Activated CD4-positive, alpha-beta T cell treated with anti-CD3 and anti-CD28 coated beads, Interleukin-2, Interleukin-4, amounts not matched to agents 100 ng/mL and 50 ng/mL, durations not matched to agents 16 hours and 8 hours (primary cell): ENCODE results near the gene RPRD1A.
"Not testable (repeated sequence)": the region's sequence is repeated elsewhere in the genome, so short reads cannot be mapped to it uniquely, and the experiment has no call there.

ENCODE experiments used
- DNase-seq: peaks from one replicate; pipeline ENCODE4 v3.0.0-alpha.2; 2020; ENCODE audit warnings: low spot score

Gene RPRD1A, protein sequence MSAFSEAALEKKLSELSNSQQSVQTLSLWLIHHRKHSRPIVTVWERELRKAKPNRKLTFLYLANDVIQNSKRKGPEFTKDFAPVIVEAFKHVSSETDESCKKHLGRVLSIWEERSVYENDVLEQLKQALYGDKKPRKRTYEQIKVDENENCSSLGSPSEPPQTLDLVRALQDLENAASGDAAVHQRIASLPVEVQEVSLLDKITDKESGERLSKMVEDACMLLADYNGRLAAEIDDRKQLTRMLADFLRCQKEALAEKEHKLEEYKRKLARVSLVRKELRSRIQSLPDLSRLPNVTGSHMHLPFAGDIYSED

DNA sequence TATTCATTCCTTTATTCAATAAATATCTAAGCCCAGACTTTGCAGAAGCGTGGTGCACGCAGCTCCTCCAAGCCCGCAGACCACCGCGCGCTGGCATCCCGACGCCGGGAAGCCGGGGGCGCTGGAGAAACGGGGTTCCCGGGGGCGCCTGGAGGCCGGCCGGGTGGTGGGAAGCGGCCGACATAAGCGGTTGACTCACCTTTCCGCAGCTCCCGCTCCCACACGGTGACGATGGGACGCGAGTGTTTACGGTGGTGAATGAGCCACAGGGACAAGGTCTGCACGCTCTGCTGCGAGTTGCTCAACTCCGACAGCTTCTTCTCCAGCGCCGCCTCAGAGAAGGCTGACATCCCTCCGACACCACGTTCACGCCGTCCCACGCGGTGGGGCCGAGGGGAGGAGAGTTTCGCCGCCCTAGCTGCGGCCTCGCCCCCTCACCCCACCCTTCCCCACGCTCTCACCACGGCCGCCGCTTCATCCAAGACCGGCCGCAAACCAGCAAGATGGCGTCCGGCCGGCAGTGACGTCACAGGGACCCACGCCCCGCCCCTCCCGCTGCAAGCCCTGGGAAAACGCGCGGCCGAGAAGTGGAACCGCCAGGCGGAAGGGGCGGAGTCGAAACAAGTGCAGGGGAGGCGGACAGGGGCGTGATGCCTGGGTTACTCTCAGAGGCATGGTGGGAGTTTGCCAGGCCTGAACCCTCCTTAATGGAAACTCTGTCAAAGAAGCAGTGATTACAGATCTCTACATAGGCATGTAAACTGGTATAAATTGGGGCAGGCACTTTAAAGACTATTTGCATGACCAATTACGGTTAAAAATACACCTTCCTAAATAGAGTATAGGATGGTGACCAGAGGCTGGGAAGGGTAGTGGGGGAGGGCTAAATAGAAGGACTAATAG, at the start of gene RPRD1A:
RPRD1A (minus strand) TSS at position 505 of the 903 bp plus-strand sequence; CDS start at position 350, 155 bp downstream.
- peak; percentile 97 for DNase-seq

DNA sequence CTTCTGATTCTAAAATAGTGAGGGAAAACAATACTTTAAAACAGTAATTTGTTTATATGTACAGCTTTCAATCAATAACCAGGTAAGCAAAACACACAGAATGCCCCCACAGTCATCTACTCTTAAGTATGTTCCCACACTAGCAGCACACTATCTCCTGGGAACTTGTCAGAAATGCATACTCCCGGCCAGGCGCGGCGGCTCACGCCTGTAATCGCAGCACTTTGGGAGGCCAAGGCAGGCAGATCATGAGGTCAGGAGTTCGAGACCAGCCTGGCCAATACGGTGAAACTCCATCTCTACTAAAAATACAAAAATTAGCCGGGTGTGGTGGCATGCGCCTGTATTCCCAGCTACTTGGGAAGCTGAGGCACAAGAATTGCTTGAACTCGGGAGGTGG, 49.4 kb upstream of the RPRD1A start:
- not testable (repeated sequence) for DNase-seq

DNA sequence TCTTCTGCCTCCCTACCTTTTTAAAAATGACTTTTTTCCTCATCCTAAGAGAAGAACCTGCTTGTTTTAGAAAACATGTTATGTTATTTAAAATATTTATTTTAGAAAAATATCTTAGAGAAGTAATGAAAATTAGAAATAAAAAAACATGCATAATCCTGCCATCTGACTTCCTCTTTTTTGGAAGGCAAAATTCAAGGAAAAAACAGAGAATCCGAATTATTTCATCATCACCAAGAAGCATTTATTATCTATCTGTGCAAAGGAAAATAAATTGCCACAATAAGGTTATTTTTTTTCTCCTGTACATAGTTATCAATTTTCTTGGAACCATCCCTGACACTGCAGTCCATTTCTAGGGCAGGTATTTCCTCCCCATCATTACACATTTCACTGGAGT, 47.4 kb upstream of the RPRD1A start:
- DNase-seq: no peak

DNA sequence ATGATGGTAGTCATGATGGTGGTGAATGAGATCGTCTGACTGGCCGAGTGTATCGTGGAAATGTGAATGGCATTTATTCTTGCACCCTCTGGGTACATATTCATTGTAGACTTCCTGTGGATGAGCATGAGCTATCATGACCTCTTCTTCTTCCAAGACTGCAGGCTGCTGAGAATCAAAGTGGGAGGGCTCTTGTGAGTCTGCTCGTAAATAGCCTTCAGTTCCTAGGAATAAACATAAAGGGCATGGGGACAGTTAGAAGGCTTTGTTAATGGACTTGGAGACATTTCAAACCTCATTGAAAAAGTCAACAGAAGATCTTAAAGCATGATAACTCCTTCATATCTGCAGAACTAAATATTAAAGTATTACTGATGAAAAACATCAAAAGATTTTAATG, 46.9 kb upstream of the RPRD1A start:
- no peak for DNase-seq

DNA sequence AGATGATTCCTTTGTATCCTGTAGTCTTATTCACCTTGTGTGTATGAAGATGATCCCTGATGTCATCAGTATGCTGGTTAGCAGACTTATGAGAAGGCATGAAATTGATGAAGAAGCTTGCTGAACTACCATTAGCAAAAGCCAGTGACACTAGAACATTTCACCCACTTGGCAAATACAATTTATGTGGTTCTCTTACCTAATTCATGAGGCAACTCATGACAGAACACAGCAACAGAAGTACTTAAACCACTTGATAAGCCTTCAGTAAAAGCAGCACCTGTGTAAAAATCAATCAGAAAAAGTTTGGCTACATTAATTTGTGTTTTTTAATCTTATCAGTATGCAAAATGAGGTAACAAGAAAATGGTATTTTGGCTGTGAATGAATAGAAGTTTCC, 44.9 kb upstream of the RPRD1A start:
- DNase-seq: no peak

DNA sequence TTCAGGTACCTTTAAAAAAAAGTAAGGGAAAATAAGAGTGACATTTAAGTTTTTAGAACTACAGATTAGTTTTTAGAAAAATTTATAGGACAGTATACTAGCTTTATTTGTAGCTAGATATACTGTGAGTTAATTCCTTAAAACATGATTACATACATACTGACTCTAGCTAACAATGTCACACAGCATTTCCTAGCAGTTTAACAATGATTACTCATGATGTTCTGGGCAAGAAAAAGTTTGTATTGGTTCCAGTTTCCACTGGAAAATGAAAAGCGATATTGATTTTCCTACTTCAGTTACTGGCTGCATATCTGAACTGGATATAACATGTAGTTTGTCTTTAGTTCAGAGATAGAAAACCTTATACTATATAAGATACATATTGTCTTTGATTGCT, 42.4 kb upstream of the RPRD1A start:
- DNase-seq: no peak

DNA sequence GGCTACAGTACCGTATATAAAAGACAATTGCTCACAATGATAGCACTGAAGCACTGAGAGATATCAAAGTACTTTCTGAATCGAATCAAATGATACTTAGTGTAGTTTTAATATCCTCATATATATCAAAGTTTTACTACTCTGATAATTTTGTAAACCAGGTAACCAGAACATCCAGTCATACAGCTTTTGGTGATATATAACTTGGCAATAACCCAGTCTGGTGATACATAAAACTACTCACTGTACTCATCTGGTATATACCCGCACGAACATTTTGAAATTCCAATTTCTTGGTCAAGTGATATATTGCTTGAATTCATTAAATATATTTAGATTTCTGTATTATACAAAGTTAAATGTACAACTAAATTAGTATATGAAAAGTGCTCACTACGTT, 41.2 kb upstream of the RPRD1A start:
- DNase-seq: no peak

DNA sequence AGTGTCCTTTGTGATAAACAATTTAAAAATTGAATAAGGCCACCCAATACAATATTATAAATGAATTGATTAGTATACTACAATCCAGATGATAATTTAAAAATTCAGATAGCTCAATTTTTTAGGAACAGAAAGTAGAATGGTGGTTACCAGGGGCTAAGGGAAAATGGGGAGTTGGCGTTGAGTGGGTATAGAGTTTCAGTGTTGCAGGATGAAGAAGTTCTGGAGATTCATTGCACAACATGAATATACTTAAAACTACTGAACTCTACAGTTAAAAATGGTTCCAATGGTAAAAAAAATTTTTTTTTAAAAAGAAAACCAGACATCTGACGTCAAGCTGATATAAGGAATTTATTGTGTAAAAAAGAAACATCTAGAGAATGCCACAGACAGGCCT, 40.8 kb upstream of the RPRD1A start:
- no peak for DNase-seq

DNA sequence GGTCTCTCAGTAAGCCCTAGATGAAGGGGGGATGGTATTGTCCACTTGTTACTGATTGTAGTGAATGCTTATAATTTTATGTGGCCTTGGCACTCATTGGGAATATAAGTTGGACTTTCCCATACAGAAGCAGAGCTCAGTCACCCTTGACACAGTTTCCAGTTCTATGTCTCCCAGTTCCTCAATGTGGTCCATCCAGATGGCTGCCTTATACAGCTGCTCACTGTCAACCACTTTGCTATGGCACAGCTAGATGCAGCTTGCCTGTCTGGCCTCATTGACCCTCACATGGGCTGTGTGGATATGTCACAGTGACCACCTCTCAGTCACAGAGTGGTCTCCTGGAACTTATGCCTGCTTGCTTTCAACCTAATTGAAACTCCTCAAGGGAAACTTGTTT, 40.1 kb upstream of the RPRD1A start:
- no peak for DNase-seq

DNA sequence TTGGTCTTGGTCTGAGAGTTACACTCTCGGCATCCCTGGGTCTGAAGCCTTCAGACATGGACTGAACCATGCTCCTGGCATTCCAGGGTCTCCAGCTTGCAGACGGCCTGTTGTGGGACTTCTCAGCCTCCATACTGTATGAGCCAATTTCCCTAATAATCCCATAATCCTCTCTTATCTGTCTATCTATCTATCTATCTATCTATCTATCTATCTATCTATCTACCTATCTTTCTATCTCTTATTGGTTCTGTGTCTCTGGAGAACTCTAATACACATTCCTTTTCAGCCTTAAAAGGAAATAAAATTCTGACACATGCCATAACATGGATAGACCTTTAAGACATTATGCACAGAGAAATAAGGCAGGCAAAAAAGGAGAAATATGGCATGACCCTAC, 37.4 kb upstream of the RPRD1A start:
- DNase-seq: no peak

DNA sequence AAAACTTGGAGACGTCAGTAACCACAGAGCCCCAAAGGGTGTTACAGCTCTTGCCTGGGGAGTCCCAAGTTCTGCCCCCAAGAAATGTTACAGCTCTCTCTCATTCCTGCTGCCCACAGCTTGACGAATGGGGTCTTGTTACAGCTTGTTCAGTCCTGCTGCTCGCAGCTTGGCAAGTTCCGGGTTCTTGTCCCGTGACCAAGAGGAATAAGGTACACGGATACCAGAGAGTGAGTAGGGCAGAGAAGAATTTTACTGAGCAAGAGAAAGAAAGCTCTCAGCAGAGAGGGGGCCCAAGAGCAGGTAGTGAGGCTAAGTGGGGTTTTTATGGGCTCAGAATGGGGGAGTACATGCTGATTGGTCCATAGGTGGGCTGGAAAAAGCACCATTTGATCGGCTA, 34.6 kb upstream of the RPRD1A start:
- no peak for DNase-seq

DNA sequence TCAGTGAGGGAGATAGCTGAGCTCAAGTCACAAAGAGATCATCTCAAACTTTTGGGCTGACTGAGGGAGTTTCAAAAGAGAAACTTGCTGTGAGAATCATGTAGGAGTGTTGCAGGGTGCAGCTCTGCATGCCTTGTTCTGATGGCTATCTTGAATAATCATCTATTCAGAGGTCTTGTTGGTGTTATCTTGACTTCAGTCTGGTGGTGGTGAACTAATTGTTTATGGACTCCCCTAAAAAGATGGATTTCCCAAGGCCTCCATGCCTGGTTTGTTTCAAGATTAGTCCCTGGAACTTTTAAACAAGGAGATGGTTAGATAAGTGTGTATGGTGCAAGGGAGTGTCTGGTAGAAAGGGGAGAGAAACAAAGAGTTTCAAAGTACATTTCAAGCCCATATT, 32.0 kb upstream of the RPRD1A start:
- no peak for DNase-seq

DNA sequence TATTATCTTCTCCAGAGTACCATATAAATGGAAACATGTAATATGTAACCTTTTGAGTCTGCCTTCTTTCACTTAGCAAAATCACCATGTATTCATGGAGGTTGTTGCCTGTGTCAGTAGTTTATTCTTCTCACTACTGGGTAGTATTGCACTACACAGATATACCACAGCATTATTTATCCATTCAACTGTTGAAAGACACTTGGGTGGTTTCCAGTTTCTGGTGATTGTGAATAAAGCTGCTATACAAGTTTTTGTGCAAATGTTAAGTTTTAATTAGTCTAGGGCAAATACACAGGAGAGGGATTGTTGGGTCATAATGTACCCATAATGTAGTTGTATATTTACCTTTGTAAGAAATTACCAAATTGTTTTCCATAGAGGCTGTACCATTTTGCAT, 29.6 kb upstream of the RPRD1A start:
- no peak for DNase-seq

DNA sequence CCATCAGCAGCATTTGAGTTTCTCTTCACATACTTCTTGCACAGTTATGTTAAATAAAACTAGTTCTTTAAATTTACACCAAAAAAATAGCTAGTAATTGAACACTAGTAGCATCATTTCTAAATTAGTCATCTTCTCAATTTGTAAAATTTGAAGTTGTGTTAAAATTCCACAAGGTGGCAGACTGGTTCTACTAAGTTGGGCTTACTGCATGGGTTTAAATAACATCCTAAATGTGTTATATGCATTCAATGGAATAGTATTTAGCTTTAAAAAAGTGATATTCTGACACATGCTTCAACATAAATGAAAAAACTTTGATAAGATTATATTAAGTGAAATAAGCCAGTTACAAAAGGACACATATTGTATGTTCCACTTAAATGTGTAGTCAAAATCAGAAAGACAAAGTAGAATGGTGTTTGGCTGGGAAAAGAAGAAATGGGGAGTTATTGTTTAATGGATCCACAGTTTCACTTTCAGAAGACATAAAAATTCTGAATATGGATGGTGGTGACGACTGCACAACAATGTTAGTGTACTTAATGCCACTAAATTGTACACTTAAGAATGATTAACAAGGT, 28.7 kb upstream of the RPRD1A start:
- peak; percentile 53 for DNase-seq

DNA sequence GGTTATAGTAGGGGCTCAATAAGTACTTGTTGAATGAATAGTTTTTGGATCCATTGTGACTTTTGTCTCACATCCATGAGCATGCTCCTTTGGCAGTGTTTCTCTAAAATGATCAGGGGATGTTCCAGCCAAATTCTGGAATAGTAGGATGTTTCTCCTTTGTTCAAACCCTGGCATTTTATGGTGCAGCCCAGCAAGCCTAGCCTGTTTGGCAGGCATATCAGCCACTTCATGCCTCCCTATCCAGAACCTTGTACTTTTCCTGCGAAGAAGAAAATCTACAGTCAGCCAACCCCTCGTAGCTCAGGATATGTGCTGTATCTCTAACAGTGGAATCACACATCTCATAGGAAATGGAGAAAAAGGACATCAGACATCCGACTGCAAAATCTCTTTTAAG, 27.1 kb upstream of the RPRD1A start:
- DNase-seq: no peak

DNA sequence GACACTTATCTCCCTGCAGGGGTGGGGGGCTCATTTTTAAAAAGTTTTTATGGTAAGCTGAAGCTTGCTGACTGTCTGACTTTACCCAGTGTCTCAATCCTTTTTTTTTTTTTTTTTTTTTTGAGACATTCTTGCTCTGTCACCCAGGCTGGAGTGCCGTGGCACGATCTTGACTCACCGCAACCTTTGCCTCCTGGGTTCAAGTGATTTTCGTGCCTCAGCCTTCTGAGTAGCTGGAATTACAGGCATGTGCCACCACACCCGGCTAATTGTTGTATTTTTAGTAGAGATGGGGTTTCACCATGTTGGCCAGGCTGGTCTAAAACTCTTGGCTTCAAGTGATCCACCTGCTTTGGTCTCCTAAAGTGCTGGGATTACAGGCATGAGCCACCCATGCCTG, 24.8 kb upstream of the RPRD1A start:
- DNase-seq: not testable (repeated sequence)

DNA sequence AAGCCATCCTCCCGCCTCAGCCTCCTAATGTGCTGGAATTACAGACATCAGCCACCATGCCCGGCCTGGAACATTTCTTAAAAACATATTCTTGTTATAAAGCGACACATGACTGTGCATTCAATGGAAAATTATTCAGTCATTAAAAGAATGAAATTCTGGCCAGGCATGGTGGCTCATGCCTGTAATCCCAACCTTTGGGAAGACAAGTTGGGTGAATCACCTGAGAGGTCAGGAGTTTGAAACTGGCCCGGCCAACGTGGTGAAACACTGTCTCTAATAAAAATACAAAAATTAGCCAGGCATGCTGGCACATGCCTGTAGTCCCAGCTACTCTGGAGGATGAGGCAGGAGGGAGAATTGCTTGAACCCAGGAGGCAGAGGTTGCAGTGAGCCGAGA, 21.6 kb upstream of the RPRD1A start:
- DNase-seq: no peak

DNA sequence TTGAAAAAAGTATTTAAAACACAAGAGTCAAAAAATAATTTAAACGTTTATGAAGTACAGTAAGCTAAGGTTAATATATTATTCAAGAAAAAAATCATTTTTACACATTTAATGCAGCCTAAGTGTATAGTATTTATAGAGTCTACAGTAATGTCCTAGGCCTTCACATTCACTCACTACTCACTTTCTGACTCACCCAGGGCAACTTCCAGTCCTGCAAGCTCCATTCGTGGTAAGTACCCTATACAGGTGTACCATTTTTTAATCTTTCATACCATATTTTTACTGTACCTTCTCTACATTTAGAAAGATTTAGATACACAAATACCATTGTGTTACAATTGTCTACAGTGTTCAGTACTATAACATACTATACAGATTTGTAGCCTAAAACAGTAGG, 20.9 kb upstream of the RPRD1A start:
- DNase-seq: no peak

DNA sequence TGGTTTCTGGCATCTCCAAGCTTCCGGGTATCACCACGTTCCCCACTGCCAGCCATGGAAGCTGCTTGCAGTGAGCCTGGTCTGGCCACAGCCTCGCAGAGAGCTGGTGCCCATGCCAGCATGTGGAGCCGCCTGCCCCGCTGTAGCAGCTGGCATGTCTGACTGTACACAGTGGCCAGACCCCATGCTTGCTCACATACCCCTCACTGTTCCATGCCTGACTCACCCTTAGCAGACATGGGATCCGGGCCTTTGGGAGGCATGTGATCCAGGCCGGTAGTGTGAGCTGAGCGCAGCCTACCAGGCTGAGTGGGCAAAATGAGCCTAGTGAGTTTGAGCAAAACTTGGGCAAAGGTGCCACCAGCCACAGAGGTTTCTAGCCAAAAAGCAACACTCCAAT, 18.8 kb upstream of the RPRD1A start:
- DNase-seq: no peak

DNA sequence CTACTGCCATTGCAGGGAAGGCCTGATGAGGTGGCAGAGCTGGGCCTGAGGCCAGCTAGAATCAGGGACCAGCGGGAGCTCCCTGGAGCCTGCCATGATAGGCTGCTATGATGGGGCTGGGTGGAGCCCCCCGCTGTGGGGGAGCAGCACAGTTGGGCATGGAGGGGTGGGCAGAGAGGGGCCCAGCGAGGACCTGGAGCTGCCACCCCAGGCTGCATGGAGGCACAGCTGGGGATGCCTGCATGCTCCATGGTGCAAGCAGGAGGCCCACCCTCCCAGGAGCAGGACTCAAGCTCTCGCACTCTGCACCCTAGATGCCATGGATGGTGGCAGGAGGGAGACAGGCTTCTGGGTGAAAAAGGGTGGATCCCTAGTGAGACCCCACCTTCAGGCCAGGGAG, 17.8 kb upstream of the RPRD1A start:
- no peak for DNase-seq

DNA sequence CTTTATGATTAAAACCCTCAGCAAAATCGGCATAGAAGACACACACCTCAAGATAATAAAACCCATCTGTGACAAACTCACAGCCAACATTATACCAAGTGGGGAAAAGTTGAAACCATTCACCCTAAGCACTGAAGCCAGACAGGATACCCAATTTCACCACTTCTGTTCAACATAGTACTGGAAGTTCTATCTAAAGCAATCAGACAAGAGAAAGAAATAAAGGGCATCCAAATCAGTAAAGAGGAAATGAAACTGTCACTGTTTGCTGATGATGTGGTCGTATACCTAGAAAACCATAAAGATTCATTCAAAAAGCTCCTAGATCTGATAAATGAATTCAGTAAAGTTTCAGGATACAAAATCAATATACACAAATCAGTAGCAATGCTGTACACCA, 16.4 kb upstream of the RPRD1A start:
- DNase-seq: peak; percentile 34

DNA sequence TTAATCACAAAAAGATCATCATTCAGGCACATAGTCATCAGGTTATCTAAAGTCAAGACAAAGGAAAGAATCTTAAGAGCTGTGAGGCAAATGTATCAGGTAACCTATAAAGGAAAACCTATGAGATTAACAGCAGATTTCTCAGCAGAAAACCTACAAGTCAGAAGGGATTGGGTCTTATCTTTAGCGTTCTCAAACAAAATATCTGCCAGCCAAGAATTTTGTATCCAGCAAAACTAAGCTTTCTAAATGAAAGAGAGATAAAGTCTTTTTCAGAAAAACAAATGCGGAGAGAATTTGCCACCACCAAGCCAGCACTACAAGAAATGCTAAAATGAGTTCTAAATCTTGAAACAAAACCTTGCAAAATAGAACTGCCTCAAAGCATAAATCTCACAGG, 13.8 kb upstream of the RPRD1A start:
- not testable (repeated sequence) for DNase-seq
